Parathyroid adenoma (tissue), 2 donors: ENCODE data around the gene CTSL.
A peak's percentile ranks its signal among the peaks of the same experiment; 100 is the strongest.

Experiments used
- H2AFZ ChIP-seq: fragments of 300-600 bp; sonication (generic); one replicate; pipeline ENCODE4 v1.7.0; 2017; ENCODE audit warnings: antibody characterized with exemption, mild to moderate bottlenecking
- H3K27ac ChIP-seq: fragments of 300-600 bp; sonication (generic); one replicate; pipeline ENCODE4 v1.7.0; 2017
- H3K27me3 ChIP-seq: fragments of 300-600 bp; sonication (generic); one replicate; pipeline ENCODE4 v1.7.0; 2017; ENCODE audit warnings: low read length; ENCODE audit not compliant: control insufficient read depth, insufficient read depth
- H3K36me3 ChIP-seq: fragments of 300-600 bp; sonication (generic); one replicate; pipeline ENCODE4 v1.7.0; 2017; ENCODE audit warnings: low read length; ENCODE audit not compliant: control insufficient read depth, insufficient read depth
- H3K4me1 ChIP-seq: fragments of 300-600 bp; sonication (generic); one replicate; pipeline ENCODE4 v1.7.0; 2017; ENCODE audit warnings: control low read depth
- H3K4me2 ChIP-seq: fragments of 300-600 bp; sonication (generic); one replicate; pipeline ENCODE4 v1.7.0; 2017; ENCODE audit warnings: low read length
- H3K4me3 ChIP-seq: fragments of 300-600 bp; sonication (generic); one replicate; pipeline ENCODE4 v1.7.0; 2017; ENCODE audit warnings: low read depth, low read length
- H3K79me2 ChIP-seq: fragments of 300-600 bp; sonication (generic); one replicate; pipeline ENCODE4 v1.7.0; 2017; ENCODE audit warnings: control low read depth
- H3K9ac ChIP-seq: fragments of 300-600 bp; sonication (generic); one replicate; pipeline ENCODE4 v1.7.0; 2017; ENCODE audit warnings: mild to moderate bottlenecking
- H3K9me3 ChIP-seq: fragments of 300-600 bp; sonication (generic); one replicate; pipeline ENCODE4 v1.7.0; 2017; ENCODE audit warnings: low read length; ENCODE audit not compliant: control insufficient read depth
- CTCF ChIP-seq: fragments of 300-600 bp; sonication (generic); IDR thresholded peaks from one replicate; pipeline ENCODE4 v1.7.0; 2017; ENCODE audit warnings: antibody characterized with exemption, mild to moderate bottlenecking
- donor health status: primary hyperparathyroidism.

Gene CTSL

GRCh38 chr9:87684627-87685219 is 41.2 kb upstream of the CTSL start:
- H3K9ac ChIP-seq: no peak overlapping the region

GRCh38 chr9:87685441-87685840 is 40.5 kb upstream of the CTSL start:
- Histone ChIP-seq H3K4me2 (no peak overlapping the region), H3K27ac (no peak overlapping the region)

More at GRCh38 chr9:87684627-87685219, 41.2 kb upstream of the CTSL start:
- Histone ChIP-seq H3K4me1 (no peaks in the 10 kb centered on the region), H3K79me2 (no peaks in the 10 kb centered on the region), H2AFZ (no peak overlapping the region), H3K4me3 (no peak overlapping the region), H3K27me3 (no peaks in the 10 kb centered on the region), H3K36me3 (no peaks in the 10 kb centered on the region), H3K27ac (no peak overlapping the region), H3K9me3 (no peaks in the 10 kb centered on the region), H3K4me2 (no peak overlapping the region)
- TF ChIP-seq CTCF: peak; percentile 67

GRCh38 chr9:87685871-87686519 is 39.9 kb upstream of the CTSL start:
- Histone ChIP-seq H3K4me1 (no peaks in the 10 kb centered on the region), H2AFZ (no peak overlapping the region), H3K4me2 (no peak overlapping the region), H3K27ac (no peak overlapping the region), H3K9ac (no peak overlapping the region), H3K27me3 (no peaks in the 10 kb centered on the region), H3K36me3 (no peaks in the 10 kb centered on the region), H3K79me2 (no peaks in the 10 kb centered on the region), H3K4me3 (no peak overlapping the region), H3K9me3 (no peaks in the 10 kb centered on the region)
- TF ChIP-seq CTCF: no peak

More at GRCh38 chr9:87685441-87685840, 40.5 kb upstream of the CTSL start:
- H3K9ac ChIP-seq: no peak overlapping the region
- H3K4me3 ChIP-seq: no peak overlapping the region
- H3K27me3 ChIP-seq: no peaks in the 10 kb centered on the region
- no peak overlapping the region for H2AFZ ChIP-seq
- H3K79me2 ChIP-seq: no peaks in the 10 kb centered on the region
- H3K9me3 ChIP-seq: no peaks in the 10 kb centered on the region
- no peak for TF ChIP-seq CTCF
- no peaks in the 10 kb centered on the region for H3K36me3 ChIP-seq
- H3K4me1 ChIP-seq: no peaks in the 10 kb centered on the region

GRCh38 chr9:87686520-87687090 is 39.3 kb upstream of the CTSL start:
- no peak for TF ChIP-seq CTCF
- Histone ChIP-seq H3K27me3 (no peaks in the 10 kb centered on the region), H2AFZ (no peak overlapping the region), H3K4me1 (no peaks in the 10 kb centered on the region), H3K4me3 (no peak overlapping the region), H3K9me3 (no peaks in the 10 kb centered on the region), H3K4me2 (no peak overlapping the region), H3K36me3 (no peaks in the 10 kb centered on the region), H3K27ac (no peak overlapping the region), H3K79me2 (no peaks in the 10 kb centered on the region), H3K9ac (no peak overlapping the region)
